Left lung (tissue), 10 donors: ENCODE measurements around the gene DHODH. TPM values are rescaled to one million over a fixed set of nuclear protein-coding genes. Genes with fewer than 3 reads are reported as not detected.
"Not testable (repeated sequence)": the region's sequence is repeated elsewhere in the genome, so short reads cannot be mapped to it uniquely, and the experiment has no call there.

ENCODE experiments used
- ATAC-seq: fragments of 200-7000 bp; cut with Tn5 transposase; one replicate; pipeline ENCODE4 v1.9.1; 2020; ENCODE audit warnings: moderate library complexity
- DNase-seq, 4 donors: peaks; one replicate each; pipeline ENCODE4 v3.0.0-alpha.2; 2013 to 2020
- H3K27ac ChIP-seq, 2 donors: fragments of 200-600 bp; sonication (generic) in 1 of 2; one replicate each; pipeline versions ENCODE4 v1.5.0 to v1.8.0; 2020 to 2021
- H3K27me3 ChIP-seq, 2 donors: fragments of 200-600 bp; sonication (generic) in 1 of 2; one replicate each; pipeline versions ENCODE4 v1.5.0 to v1.8.0; 2020 to 2021
- H3K36me3 ChIP-seq, 2 donors: fragments of 200-600 bp; sonication (generic) in 1 of 2; one replicate each; pipeline versions ENCODE4 v1.5.0 to v1.8.0; 2020 to 2021
- H3K4me1 ChIP-seq, 2 donors: fragments of 200-600 bp; one replicate each; pipeline ENCODE4 v1.8.0; 2021
- H3K4me3 ChIP-seq, 2 donors: fragments of 200-600 bp; sonication (generic) in 1 of 2; one replicate each; pipeline versions ENCODE4 v1.5.0 to v1.8.0; 2020 to 2021; ENCODE audit warnings: mild to moderate bottlenecking in 1 of 2
- H3K9me3 ChIP-seq, 2 donors: fragments of 200-600 bp; sonication (generic) in 1 of 2; one replicate each; pipeline versions ENCODE4 v1.5.0 to v1.8.0; 2020 to 2021
- intact Hi-C, 2 donors: fragments of 100-400 bp; cut with DNase I; formaldehyde crosslinking; loops; one replicate each; pipeline versions ENCODE4 v1.11.2 to v1.14.2; 2022
- polyA plus RNA-seq, 6 donors: library from polyadenylated mRNA; unstranded; fragments of 120-200 nt; gene quantifications; one replicate each; pipeline ENCODE4 v1.2.1, GENCODE V29; 2013; ENCODE audit not compliant: insufficient read length in 6 of 6
- total RNA-seq, 2 donors: library from RNA; stranded (reverse); fragmentation: NEBNext Ultra II Directional; extraction: Animal tissue kit (Norgen Biotek cat#: 25700); gene quantifications; one replicate each; pipeline ENCODE4 v1.2.1, GENCODE V29; 2021
- TF ChIP-seq, protein P1 (sequence below), 2 donors: fragments of 200-600 bp; sonication (generic) in 1 of 2; IDR thresholded peaks; one replicate each; pipeline versions ENCODE4 v1.5.0 to v1.8.0; 2021; ENCODE audit warnings: antibody characterized with exemption in 2 of 2
- donor health status: DM: no; HTN: yes; CAD: no.
- donor health status: DM: no; HTN: no; CAD: no.

DHODH gene
- total and polyA plus RNA-seq, 8 donors: 5.4 to 19.9 (median 16.7) TPM

GRCh38 chr16:72001180-72001874 lies 7.2 kb upstream of the DHODH start:
- ATAC-seq (no peak), DNase-seq (no peak)
- no peaks in the 10 kb centered on the region for H3K9me3 ChIP-seq
- intact Hi-C loops: no loop called here
- H3K36me3 ChIP-seq: no peaks in the 10 kb centered on the region
- no peaks in the 10 kb centered on the region for H3K27me3 ChIP-seq
- TF ChIP-seq, protein P1, sequence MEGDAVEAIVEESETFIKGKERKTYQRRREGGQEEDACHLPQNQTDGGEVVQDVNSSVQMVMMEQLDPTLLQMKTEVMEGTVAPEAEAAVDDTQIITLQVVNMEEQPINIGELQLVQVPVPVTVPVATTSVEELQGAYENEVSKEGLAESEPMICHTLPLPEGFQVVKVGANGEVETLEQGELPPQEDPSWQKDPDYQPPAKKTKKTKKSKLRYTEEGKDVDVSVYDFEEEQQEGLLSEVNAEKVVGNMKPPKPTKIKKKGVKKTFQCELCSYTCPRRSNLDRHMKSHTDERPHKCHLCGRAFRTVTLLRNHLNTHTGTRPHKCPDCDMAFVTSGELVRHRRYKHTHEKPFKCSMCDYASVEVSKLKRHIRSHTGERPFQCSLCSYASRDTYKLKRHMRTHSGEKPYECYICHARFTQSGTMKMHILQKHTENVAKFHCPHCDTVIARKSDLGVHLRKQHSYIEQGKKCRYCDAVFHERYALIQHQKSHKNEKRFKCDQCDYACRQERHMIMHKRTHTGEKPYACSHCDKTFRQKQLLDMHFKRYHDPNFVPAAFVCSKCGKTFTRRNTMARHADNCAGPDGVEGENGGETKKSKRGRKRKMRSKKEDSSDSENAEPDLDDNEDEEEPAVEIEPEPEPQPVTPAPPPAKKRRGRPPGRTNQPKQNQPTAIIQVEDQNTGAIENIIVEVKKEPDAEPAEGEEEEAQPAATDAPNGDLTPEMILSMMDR (IDR thresholded peaks at IDR 0.05): no peak
- H3K4me1 ChIP-seq: no peaks in the 10 kb centered on the region
- H3K4me3 ChIP-seq: no peak overlapping the region
- H3K27ac ChIP-seq: no peak overlapping the region

GRCh38 chr16:72002619-72003018 lies 5.9 kb upstream of the DHODH start:
- no peak overlapping the region for H3K4me3 ChIP-seq
- no peaks in the 10 kb centered on the region for H3K36me3 ChIP-seq
- DNase-seq: no peak
- intact Hi-C loops: no loop called here
- H3K27me3 ChIP-seq: no peaks in the 10 kb centered on the region
- H3K9me3 ChIP-seq: no peaks in the 10 kb centered on the region
- H3K27ac ChIP-seq: no peak overlapping the region
- no peaks in the 10 kb centered on the region for H3K4me1 ChIP-seq
- no peak for ATAC-seq
- TF ChIP-seq, protein P1 (IDR thresholded peaks at IDR 0.05): no peak

- peak overlapping the region; percentile 87 to 91 for H3K4me3 ChIP-seq
- H3K4me1 ChIP-seq: peaks cover 0 to 15% of the 10 kb centered on the region in 2 donors
- H3K27ac ChIP-seq: peak overlapping the region in 1 of 2 donors; percentile 45
- H3K36me3 ChIP-seq, intact Hi-C loops, H3K9me3 ChIP-seq, ATAC-seq, H3K27me3 ChIP-seq, DNase-seq: not testable (repeated sequence)
These were observed 500 bp upstream of the DHODH start for GRCh38 chr16:72008065-72008423.

GRCh38 chr16:72009779-72010178 lies 1.2 kb downstream of the DHODH start:
- TF ChIP-seq, protein P1 (IDR thresholded peaks at IDR 0.05): no peak
- Histone ChIP-seq H3K27me3 (no peaks in the 10 kb centered on the region), H3K36me3 (no peaks in the 10 kb centered on the region), H3K4me3 (no peak overlapping the region), H3K27ac (no peak overlapping the region), H3K4me1 (peaks cover 0 to 26% of the 10 kb centered on the region in 2 donors), H3K9me3 (no peaks in the 10 kb centered on the region)
- intact Hi-C loops: loop anchor here in 1 of 2 donors (10.0 kb wide), 1 partner anchor 85 kb away; the partner anchor contains the start of genes DHX38 and TXNL4B
- ATAC-seq: no peak
- no peak for DNase-seq

- Histone ChIP-seq H3K4me1 (peaks cover 0 to 44% of the 10 kb centered on the region in 2 donors), H3K36me3 (peaks cover 0 to 6% of the 10 kb centered on the region in 2 donors)
These were observed 4.1 kb downstream of the DHODH start for GRCh38 chr16:72012607-72013006.

More at GRCh38 chr16:72012607-72013006, 4.1 kb downstream of the DHODH start:
- ATAC-seq: no peak
- H3K27ac ChIP-seq: no peak overlapping the region
- TF ChIP-seq, protein P1 (IDR thresholded peaks at IDR 0.05): no peak
- H3K27me3 ChIP-seq: no peaks in the 10 kb centered on the region
- no peaks in the 10 kb centered on the region for H3K9me3 ChIP-seq
- H3K4me3 ChIP-seq: no peak overlapping the region
- no peak for DNase-seq
- intact Hi-C loops: loop anchor here in 1 of 2 donors (10.0 kb wide), 1 partner anchor 82 kb away; the partner anchor contains the start of genes DHX38 and TXNL4B
